ENCODE measurements around the gene CDC25A.

- TF ChIP-seq PATZ1 (CRISPR knock-in tag; IDR thresholded peaks at IDR 0.05; ENCODE audit: borderline replicate concordance) (no peak), SNAI2 (CRISPR knock-in tag; IDR thresholded peaks at IDR 0.05) (no peak), ZNF70 (CRISPR knock-in tag; IDR thresholded peaks at IDR 0.05) (no peak), CSDC2 (CRISPR knock-in tag; IDR thresholded peaks at IDR 0.05) (no peak), ZNF8 (CRISPR knock-in tag; IDR thresholded peaks at IDR 0.05) (no peak), TOX (CRISPR knock-in tag; IDR thresholded peaks at IDR 0.05; ENCODE audit: borderline replicate concordance) (no peak), CREB5 (CRISPR knock-in tag; IDR thresholded peaks at IDR 0.05; ENCODE audit: low read depth) (no peak)
Observed at GRCh38 chr3:48130321-48130904, 57.8 kb downstream of the CDC25A start.

Data from SK-N-SH treated with all-trans-retinoic acid at 6 μM for 48 hours (cell line).